Naive thymus-derived CD4-positive, alpha-beta T cell (primary cell): ENCODE data around the gene CAMK1G. TPM values are rescaled to one million over a fixed set of nuclear protein-coding genes. Genes with fewer than 3 reads are reported as not detected.

Experiments
- ATAC-seq: fragments of 150-1000 bp; cut with Tn5 transposase; 2 replicates; pipeline ENCODE4 v1.10.0; 2021; ENCODE audit warnings: mild to moderate bottlenecking, moderate library complexity
- CTCF ChIA-PET: fragments of 350-600 bp; sonication (Branson Sonifier 250); formaldehyde crosslinking; loops from one replicate; lab custom pipeline; 2021; ENCODE audit warnings: antibody characterized with exemption; lab: Charles Lee
- POLR2A ChIA-PET: fragments of 350-600 bp; sonication (Branson Sonifier 250); formaldehyde crosslinking; loops from one replicate; lab custom pipeline; 2021; ENCODE audit warnings: antibody characterized with exemption, inconsistent platforms; lab: Charles Lee
- DNase-seq, 9 donors: peaks; one replicate each; pipeline versions ENCODE4 v3.0.0 to v3.0.0-alpha.2; 2020 to 2022; ENCODE audit warnings: mixed read lengths in 1 of 9
- H3K27ac ChIP-seq: one replicate; pipeline ENCODE4 v1.7.0; 2013; ENCODE audit warnings: mild to moderate bottlenecking, low read depth, low read length, moderate library complexity
- H3K27me3 ChIP-seq, 2 donors: one replicate each; pipeline ENCODE4 v1.7.0; 2013; ENCODE audit warnings: low read length in 2 of 2, mild to moderate bottlenecking in 2 of 2, moderate library complexity in 2 of 2; ENCODE audit not compliant: control insufficient read depth in 2 of 2, insufficient read depth in 2 of 2
- H3K36me3 ChIP-seq, 3 experiments: 1 replicate in 2 of 3; 2 replicates in 1 of 3; pipeline ENCODE4 v1.7.0; 2013; ENCODE audit warnings: low read length in 3 of 3, mild to moderate bottlenecking in 3 of 3, moderate library complexity in 1 of 3; ENCODE audit not compliant: insufficient read depth in 3 of 3, control insufficient read depth in 2 of 3
- H3K4me1 ChIP-seq, 2 donors: one replicate each; pipeline ENCODE4 v1.7.0; 2013; ENCODE audit warnings: low read length in 2 of 2, mild to moderate bottlenecking in 2 of 2, moderate library complexity in 1 of 2; ENCODE audit not compliant: control insufficient read depth in 2 of 2, insufficient read depth in 2 of 2
- H3K4me3 ChIP-seq: 2 replicates; pipeline ENCODE4 v1.7.0; 2013; ENCODE audit warnings: mild to moderate bottlenecking, low read length
- H3K9me3 ChIP-seq, 3 experiments: 1 replicate in 2 of 3; 2 replicates in 1 of 3; pipeline ENCODE4 v1.7.0; 2013; ENCODE audit warnings: low read length in 3 of 3; ENCODE audit not compliant: control insufficient read depth in 2 of 3
- H3K27ac Mint-ChIP-seq, 9 donors: one replicate each; pipeline ENCODE4 v1.8.0; 2020 to 2022; ENCODE audit warnings: mixed read lengths in 9 of 9, mild to moderate bottlenecking in 8 of 9, moderate library complexity in 5 of 9, inconsistent platforms in 2 of 9
- H3K27me3 Mint-ChIP-seq, 5 donors: one replicate each; pipeline ENCODE4 v1.8.0; 2021 to 2022; ENCODE audit warnings: mixed read lengths in 5 of 5, mild to moderate bottlenecking in 1 of 5
- H3K36me3 Mint-ChIP-seq, 5 donors: one replicate each; pipeline ENCODE4 v1.8.0; 2020 to 2022; ENCODE audit warnings: mixed read lengths in 5 of 5, mild to moderate bottlenecking in 3 of 5, inconsistent platforms in 1 of 5
- H3K4me1 Mint-ChIP-seq, 7 donors: one replicate each; pipeline ENCODE4 v1.8.0; 2020 to 2022; ENCODE audit warnings: mixed read lengths in 7 of 7, mild to moderate bottlenecking in 3 of 7, inconsistent platforms in 1 of 7
- H3K4me3 Mint-ChIP-seq, 10 donors: one replicate each; pipeline ENCODE4 v1.8.0; 2020 to 2022; ENCODE audit warnings: mild to moderate bottlenecking in 10 of 10, mixed read lengths in 10 of 10, moderate library complexity in 6 of 10, inconsistent platforms in 2 of 10
- H3K9me3 Mint-ChIP-seq, 11 donors: one replicate each; pipeline ENCODE4 v1.8.0; 2020 to 2022; ENCODE audit warnings: mixed read lengths in 11 of 11, mild to moderate bottlenecking in 4 of 11, inconsistent platforms in 1 of 11, moderate library complexity in 1 of 11
- intact Hi-C, 2 donors: fragments of 100-400 bp; cut with micrococcal nuclease; formaldehyde crosslinking; loops; one replicate each; pipeline ENCODE4 v1.15.1; 2023
- polyA plus RNA-seq, 2 donors: library from polyadenylated mRNA; unstranded; fragments of 300-500 nt; fragmentation: Illumina TruSeq; gene quantifications; one replicate each; pipeline ENCODE4 v1.2.3, GENCODE V29; 2021
- total RNA-seq, 6 experiments: library from RNA in 5 of 6; stranded (reverse) in 5 of 6; gene quantifications; 1 replicate in 5 of 6; 2 replicates in 1 of 6; pipeline ENCODE4 v1.2.3 and lab custom pipeline; 2021 to 2026

The CAMK1G gene
- total and polyA plus RNA-seq, 7 experiments from 2014 or later: not detected

DNA sequence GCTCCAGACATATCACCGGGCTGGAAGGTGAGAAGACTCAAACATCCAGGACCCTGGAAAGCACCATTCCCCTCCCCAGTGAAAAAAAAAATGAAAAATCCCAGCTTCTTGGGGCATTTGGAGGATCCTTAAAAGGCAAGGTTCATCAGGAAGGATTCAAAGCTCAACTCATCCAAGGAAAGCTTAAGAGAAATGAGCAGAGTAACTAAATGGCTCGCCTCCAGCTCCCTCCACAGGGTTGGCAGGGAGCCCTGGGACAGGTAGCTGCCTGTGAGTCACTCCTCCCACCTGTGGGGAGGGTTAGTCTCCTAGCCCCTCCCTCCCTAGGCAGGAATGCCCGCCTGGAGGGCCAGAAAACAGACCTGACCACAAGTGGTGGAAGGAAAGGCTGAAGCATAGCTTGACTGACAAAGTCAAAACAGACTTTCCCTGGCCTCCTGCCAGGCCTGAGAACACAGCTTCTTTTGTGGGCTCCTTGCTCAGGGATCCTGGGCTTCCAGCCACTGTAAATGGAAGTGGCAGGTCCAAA lies 69.4 kb downstream of the CAMK1G start:
- H3K27ac Mint-ChIP-seq: peak overlapping the region in 2 of 9 donors; percentile 56 to 65
- no peaks in the 10 kb centered on the region for H3K9me3 Mint-ChIP-seq
- no peak overlapping the region for H3K4me3 Mint-ChIP-seq
- Histone ChIP-seq H3K27ac (no peak overlapping the region), H3K27me3 (no peaks in the 10 kb centered on the region), H3K4me3 (no peak overlapping the region), H3K4me1 (no peaks in the 10 kb centered on the region), H3K36me3 (no peaks in the 10 kb centered on the region), H3K9me3 (no peaks in the 10 kb centered on the region)
- ChIA-PET POLR2A (no interaction called here), CTCF (interaction anchor here (0.7 to 1.5 kb wide), 5 partner anchors 10 to 90 kb away, joined by 3 to 4 read pairs (median 3); no protein-coding TSS in a partner anchor)
- DNase-seq (peak in 2 of 9 donors; percentile 16 to 67), ATAC-seq (no peak)
- intact Hi-C loops: no loop called here
- peaks cover 0 to 4% (median 0%) of the 10 kb centered on the region in 5 donors for H3K36me3 Mint-ChIP-seq
- H3K4me1 Mint-ChIP-seq: peaks cover 10 to 62% (median 18%) of the 10 kb centered on the region in 7 donors
- no peaks in the 10 kb centered on the region for H3K27me3 Mint-ChIP-seq

DNA sequence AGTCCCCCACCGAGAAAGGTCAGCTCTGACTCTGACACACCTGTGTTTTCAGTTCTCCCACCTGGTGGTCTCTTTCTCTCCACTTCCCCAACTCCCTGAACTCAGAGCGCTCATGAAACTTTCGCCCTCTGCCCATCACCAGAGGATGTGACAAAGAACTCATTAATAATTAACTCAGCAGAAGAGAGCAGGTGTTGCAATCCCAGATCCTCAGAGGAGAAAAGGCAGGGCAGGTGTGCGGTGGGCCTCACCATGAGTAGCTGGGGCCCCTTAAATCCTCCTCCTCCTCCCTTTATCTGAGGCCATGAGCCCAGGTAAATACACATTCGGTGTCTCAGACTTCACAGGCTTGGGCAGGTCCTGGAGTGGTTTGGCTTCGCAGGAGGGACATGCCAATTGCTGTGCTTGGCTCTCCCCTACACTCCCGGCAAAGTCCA lies 70.4 kb downstream of the CAMK1G start:
- CTCF ChIA-PET: interaction anchor here (1.0 kb wide), 1 partner anchor 97 kb away, joined by 3 read pairs; no protein-coding TSS in a partner anchor
- Histone ChIP-seq H3K27ac (no peak overlapping the region), H3K36me3 (no peaks in the 10 kb centered on the region), H3K4me3 (no peak overlapping the region), H3K4me1 (no peaks in the 10 kb centered on the region), H3K27me3 (no peaks in the 10 kb centered on the region), H3K9me3 (no peaks in the 10 kb centered on the region)
- Mint-ChIP-seq H3K4me1 (peaks cover 10 to 61% (median 18%) of the 10 kb centered on the region in 7 donors), H3K27me3 (peaks cover 0 to 5% (median 0%) of the 10 kb centered on the region in 5 donors), H3K36me3 (peaks cover 0 to 4% (median 0%) of the 10 kb centered on the region in 5 donors), H3K27ac (peak overlapping the region in 4 of 9 donors; percentile 21 to 54 (median 36)), H3K9me3 (no peaks in the 10 kb centered on the region), H3K4me3 (no peak overlapping the region)
- intact Hi-C loops: no loop called here
- POLR2A ChIA-PET: no interaction called here
- ATAC-seq (no peak), DNase-seq (no peak)

DNA sequence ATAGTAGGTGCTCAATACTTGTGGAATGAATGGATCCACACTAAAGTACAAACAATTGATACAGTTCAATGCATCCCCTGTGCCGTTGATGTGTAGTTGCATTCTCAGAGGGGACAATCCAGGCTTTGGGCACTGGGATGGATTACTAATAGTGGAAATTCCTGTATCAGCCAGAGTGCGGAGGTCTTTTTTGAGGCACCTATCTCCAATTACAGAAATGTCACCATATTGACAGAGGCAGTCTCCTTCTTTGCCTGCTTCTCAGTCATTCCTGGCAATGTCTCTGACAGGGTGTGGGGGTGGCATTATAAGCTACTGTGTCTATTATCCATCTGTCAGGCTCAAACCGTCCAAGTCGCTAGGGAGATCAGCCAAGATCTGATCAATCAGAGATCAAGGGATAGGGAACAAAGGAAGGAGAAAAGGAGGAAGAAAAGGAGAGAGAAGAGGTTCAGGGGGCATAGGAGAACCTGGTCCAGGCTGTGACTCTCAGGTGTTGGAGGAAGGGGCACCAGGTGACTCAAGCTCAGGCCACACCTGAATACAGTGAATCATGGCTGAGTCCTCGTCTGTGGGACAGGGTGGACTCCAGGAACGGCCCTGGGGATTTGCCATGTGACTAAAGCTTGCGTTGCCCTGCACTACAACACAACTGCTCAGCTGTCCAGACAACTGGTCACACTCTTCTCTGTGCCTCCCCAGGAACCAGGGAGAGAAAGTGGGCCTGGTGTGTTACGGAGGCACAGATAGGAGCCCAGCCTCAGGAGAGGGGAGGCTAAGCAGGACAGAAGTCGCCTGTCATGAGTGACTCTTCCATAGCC lies 72.1 kb downstream of the CAMK1G start:
- no peak overlapping the region for H3K27ac Mint-ChIP-seq
- CTCF ChIA-PET: interaction anchor here (1.4 kb wide), 1 partner anchor 38 kb away, joined by 3 read pairs; no protein-coding TSS in a partner anchor

DNA sequence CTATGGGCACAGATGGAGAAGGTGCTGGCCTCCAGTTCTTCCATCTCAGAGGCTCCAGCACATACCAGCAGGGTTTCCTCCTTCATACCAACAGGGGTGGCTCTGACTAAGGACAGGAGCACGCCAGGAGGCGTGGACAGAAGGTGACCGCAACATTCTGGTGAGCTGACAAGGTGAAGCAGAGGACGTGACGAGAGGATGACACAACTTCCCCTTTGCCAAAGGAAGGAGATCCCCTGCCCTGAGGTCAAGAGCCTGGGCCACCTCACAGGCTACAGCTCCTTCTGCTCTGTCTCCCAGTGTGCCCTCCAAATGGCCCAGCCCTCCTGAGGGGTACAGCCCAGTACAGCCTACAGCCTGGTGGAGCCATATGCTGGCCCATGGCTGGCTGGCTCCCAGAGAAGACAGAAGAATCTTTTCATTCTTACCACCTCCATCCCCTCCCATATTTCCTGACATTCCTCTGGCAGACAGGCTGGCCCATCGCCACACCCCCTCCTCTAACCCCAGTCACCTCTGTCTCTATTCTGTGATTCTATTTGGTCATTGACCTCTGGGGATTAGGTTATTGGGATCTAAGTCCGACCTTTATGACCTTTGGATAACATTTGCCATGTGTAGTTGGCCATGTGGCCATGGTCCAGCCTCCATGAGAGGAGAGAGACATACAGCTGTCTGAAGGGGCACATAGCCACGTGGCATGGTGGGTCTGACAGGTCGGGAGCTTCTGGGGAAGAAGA lies 73.8 kb downstream of the CAMK1G start:
- Mint-ChIP-seq H3K27ac (no peak overlapping the region), H3K27me3 (peaks cover 0 to 5% (median 0%) of the 10 kb centered on the region in 5 donors), H3K4me3 (no peak overlapping the region), H3K4me1 (peaks cover 6 to 47% (median 17%) of the 10 kb centered on the region in 7 donors), H3K9me3 (no peaks in the 10 kb centered on the region), H3K36me3 (no peaks in the 10 kb centered on the region)
- intact Hi-C loops: loop anchor here in 1 of 2 donors (2.0 kb wide), 1 partner anchor 15 kb away; no protein-coding TSS in a partner anchor
- ChIA-PET CTCF (interaction anchor here (1.4 kb wide), 1 partner anchor 10 kb away, joined by 4 read pairs; no protein-coding TSS in a partner anchor), POLR2A (no interaction called here)
- H3K27me3 ChIP-seq: no peaks in the 10 kb centered on the region
- no peak for DNase-seq
- H3K27ac ChIP-seq: no peak overlapping the region
- peak; percentile 89 for ATAC-seq
- no peaks in the 10 kb centered on the region for H3K36me3 ChIP-seq
- H3K9me3 ChIP-seq: no peaks in the 10 kb centered on the region
- no peak overlapping the region for H3K4me3 ChIP-seq
- H3K4me1 ChIP-seq: no peaks in the 10 kb centered on the region

More for the DNA sequence above, 72.1 kb downstream of the CAMK1G start:
- ATAC-seq: no peak
- no peaks in the 10 kb centered on the region for H3K4me1 ChIP-seq
- no peaks in the 10 kb centered on the region for H3K36me3 ChIP-seq
- H3K9me3 ChIP-seq: no peaks in the 10 kb centered on the region
- intact Hi-C loops: loop anchor here in 1 of 2 donors (2.0 kb wide), 1 partner anchor 17 kb away; no protein-coding TSS in a partner anchor
- Mint-ChIP-seq H3K36me3 (peaks cover 0 to 2% (median 0%) of the 10 kb centered on the region in 5 donors), H3K4me1 (peaks cover 10 to 55% (median 22%) of the 10 kb centered on the region in 7 donors), H3K27me3 (peaks cover 0 to 5% (median 0%) of the 10 kb centered on the region in 5 donors), H3K4me3 (no peak overlapping the region), H3K9me3 (no peaks in the 10 kb centered on the region)
- POLR2A ChIA-PET: no interaction called here
- H3K27ac ChIP-seq: no peak overlapping the region
- no peak for DNase-seq
- H3K4me3 ChIP-seq: no peak overlapping the region
- no peaks in the 10 kb centered on the region for H3K27me3 ChIP-seq

DNA sequence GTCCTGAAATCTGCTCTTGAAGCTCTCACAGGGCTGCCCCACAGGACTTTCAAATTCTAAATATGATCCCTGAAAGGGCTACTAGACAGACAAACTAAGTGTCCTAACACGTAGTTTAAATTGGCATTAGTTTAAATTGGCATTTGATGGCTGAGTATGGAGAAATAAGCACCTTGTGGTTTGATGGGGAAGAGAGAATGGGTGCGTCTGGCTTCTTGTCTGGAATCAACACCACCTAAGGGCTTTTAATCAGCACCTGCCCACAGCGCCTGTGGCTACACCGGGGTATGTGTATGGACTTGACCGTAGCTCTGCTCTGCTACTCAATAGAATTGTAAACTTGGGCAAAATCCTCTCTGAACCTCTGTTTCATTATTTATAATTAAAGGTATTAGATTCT lies 74.4 kb downstream of the CAMK1G start:
- Mint-ChIP-seq H3K27ac (no peak overlapping the region), H3K4me3 (no peak overlapping the region), H3K9me3 (no peaks in the 10 kb centered on the region), H3K27me3 (peaks cover 0 to 5% (median 0%) of the 10 kb centered on the region in 5 donors), H3K4me1 (peaks cover under 1 to 41% (median 13%) of the 10 kb centered on the region in 7 donors), H3K36me3 (peaks cover 0 to 2% (median 0%) of the 10 kb centered on the region in 5 donors)
- ATAC-seq (no peak), DNase-seq (no peak)
- no peak overlapping the region for H3K4me3 ChIP-seq
- H3K9me3 ChIP-seq: no peaks in the 10 kb centered on the region
- no peak overlapping the region for H3K27ac ChIP-seq
- intact Hi-C loops: loop anchor here in 1 of 2 donors (2.0 kb wide), 1 partner anchor 15 kb away; no protein-coding TSS in a partner anchor
- no peaks in the 10 kb centered on the region for H3K36me3 ChIP-seq
- ChIA-PET CTCF (interaction anchor here (1.4 kb wide), 1 partner anchor 9 kb away, joined by 4 read pairs; no protein-coding TSS in a partner anchor), POLR2A (no interaction called here)
- no peaks in the 10 kb centered on the region for H3K4me1 ChIP-seq
- H3K27me3 ChIP-seq: no peaks in the 10 kb centered on the region

DNA sequence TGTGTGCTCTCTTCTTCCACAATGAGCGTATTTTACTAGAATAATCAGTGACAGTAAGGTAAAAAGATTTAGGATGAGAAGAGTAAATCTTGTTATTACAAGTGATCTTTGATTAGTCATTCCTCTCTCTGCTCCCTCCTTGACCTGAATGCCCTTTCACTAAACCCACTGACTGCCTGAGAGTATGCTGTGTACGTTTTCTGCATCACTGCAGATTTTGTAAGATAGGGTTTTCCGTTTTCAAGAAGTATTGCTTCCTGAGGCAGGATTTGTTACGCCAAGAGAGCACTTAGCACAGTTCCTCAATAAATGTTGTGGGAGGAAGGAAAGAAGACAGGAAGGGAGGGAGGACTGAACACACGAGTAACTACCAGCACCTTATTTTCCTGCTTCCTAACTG lies 76.4 kb downstream of the CAMK1G start:
- H3K27ac Mint-ChIP-seq: peak overlapping the region in 2 of 9 donors; percentile 48 to 61
- peaks cover 0 to 6% (median 0%) of the 10 kb centered on the region in 5 donors for H3K36me3 Mint-ChIP-seq
- peaks cover 0 to 5% (median 0%) of the 10 kb centered on the region in 5 donors for H3K27me3 Mint-ChIP-seq
- peak overlapping the region in 1 of 10 donors; percentile 50 for H3K4me3 Mint-ChIP-seq
- POLR2A ChIA-PET: no interaction called here
- DNase-seq: no peak
- H3K36me3 ChIP-seq: no peaks in the 10 kb centered on the region
- no peaks in the 10 kb centered on the region for H3K27me3 ChIP-seq
- ATAC-seq: peak; percentile 68
- no peaks in the 10 kb centered on the region for H3K4me1 ChIP-seq
- intact Hi-C loops: loop anchor here in 1 of 2 donors (1.0 kb wide), 1 partner anchor 13 kb away; no protein-coding TSS in a partner anchor
- CTCF ChIA-PET: no interaction called here
- H3K9me3 Mint-ChIP-seq: no peaks in the 10 kb centered on the region
- no peak overlapping the region for H3K4me3 ChIP-seq
- H3K4me1 Mint-ChIP-seq: peaks cover 0 to 23% (median 11%) of the 10 kb centered on the region in 7 donors
- no peaks in the 10 kb centered on the region for H3K9me3 ChIP-seq
- no peak overlapping the region for H3K27ac ChIP-seq
